Hippocampal formation (tissue), 2 donors: ENCODE data around the gene PLXNA2.

Experiments used
- DNase-seq, 2 donors: peaks; one replicate each; lab custom pipeline; 2025; lab: John Stamatoyannopoulos, UW

PLXNA2 gene

GRCh38 chr1:208118841-208119606 is 125.2 kb downstream of the PLXNA2 start:
- DNase-seq, result no peak

- no peak for DNase-seq
Observed at GRCh38 chr1:208118306-208118705, 125.9 kb downstream of the PLXNA2 start.

- no peak for DNase-seq
Observed at GRCh38 chr1:208117826-208118225, 126.4 kb downstream of the PLXNA2 start.

GRCh38 chr1:208117409-208117808 is 126.8 kb downstream of the PLXNA2 start:
- DNase-seq, result no peak

GRCh38 chr1:208115924-208116640 is 128.1 kb downstream of the PLXNA2 start:
- no peak for DNase-seq

GRCh38 chr1:208113011-208113410 is 131.2 kb downstream of the PLXNA2 start:
- DNase-seq, result no peak

- no peak for DNase-seq
Observed at GRCh38 chr1:208112401-208112800, 131.8 kb downstream of the PLXNA2 start.

GRCh38 chr1:208111646-208112190 is 132.5 kb downstream of the PLXNA2 start:
- DNase-seq, result no peak

GRCh38 chr1:208110296-208110695 is 133.9 kb downstream of the PLXNA2 start:
- DNase-seq, result no peak

GRCh38 chr1:208108646-208109330 is 135.4 kb downstream of the PLXNA2 start:
- DNase-seq, result no peak

- no peak for DNase-seq
Observed at GRCh38 chr1:208108213-208108608, 136.0 kb downstream of the PLXNA2 start.

- no peak for DNase-seq
Observed at GRCh38 chr1:208107425-208108212, 136.6 kb downstream of the PLXNA2 start.

- DNase-seq, result peak in 1 of 2 donors; percentile 35
Observed at GRCh38 chr1:208106218-208106617, 138.0 kb downstream of the PLXNA2 start.

- peak; percentile 79 to 83 for DNase-seq
Observed at GRCh38 chr1:208105756-208106155, 138.4 kb downstream of the PLXNA2 start.

- DNase-seq, result no peak
Observed at GRCh38 chr1:208103597-208104513, 140.3 kb downstream of the PLXNA2 start.

GRCh38 chr1:208101661-208102431 is 142.3 kb downstream of the PLXNA2 start:
- no peak for DNase-seq

- DNase-seq, result no peak
Observed at GRCh38 chr1:208100906-208101305, 143.3 kb downstream of the PLXNA2 start.

GRCh38 chr1:208100106-208100505 is 144.1 kb downstream of the PLXNA2 start:
- DNase-seq, result no peak

- no peak for DNase-seq
Observed at GRCh38 chr1:208098773-208099172, 145.4 kb downstream of the PLXNA2 start.
